HG03175 (cell line): ENCODE data around the gene NOTCH1.
"Not testable (repeated sequence)": the region's sequence is repeated elsewhere in the genome, so short reads cannot be mapped to it uniquely, and the experiment has no call there.

Experiments used
- ATAC-seq: cut with Tn5 transposase; IDR thresholded peaks from one replicate; pipeline ENCODE4 v1.9.1; 2021; ENCODE audit warnings: mild to moderate bottlenecking, moderate library complexity; ENCODE audit not compliant: unreplicated experiment

NOTCH1 gene

DNA sequence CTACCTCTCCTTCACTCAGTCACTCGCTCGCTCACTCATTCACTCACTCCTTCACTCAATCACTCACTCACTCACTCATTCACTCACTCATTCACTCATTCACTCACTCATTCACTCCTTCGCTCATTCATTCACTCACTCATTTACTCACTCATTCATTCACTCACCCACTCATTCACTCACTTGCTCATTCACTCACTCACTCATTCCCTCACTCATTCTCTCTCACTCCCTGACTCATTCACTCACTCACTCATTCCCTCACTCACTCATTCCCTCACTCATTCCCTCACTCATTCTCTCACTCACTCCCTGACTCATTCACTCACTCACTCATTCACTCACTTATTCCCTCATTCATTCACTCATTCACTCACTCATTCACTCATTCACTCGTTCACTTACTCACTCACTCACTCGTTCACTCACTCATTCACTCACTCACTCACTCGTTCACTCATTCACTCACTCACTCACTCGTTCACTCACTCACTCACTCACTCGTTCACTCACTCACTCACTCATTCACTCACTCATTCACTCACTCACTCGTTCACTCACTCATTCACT lies 33.9 kb upstream of the NOTCH1 start:
- ATAC-seq = not testable (repeated sequence)

GRCh38 chr9:136578915-136579649 lies 33.2 kb upstream of the NOTCH1 start:
- no peak for ATAC-seq

DNA sequence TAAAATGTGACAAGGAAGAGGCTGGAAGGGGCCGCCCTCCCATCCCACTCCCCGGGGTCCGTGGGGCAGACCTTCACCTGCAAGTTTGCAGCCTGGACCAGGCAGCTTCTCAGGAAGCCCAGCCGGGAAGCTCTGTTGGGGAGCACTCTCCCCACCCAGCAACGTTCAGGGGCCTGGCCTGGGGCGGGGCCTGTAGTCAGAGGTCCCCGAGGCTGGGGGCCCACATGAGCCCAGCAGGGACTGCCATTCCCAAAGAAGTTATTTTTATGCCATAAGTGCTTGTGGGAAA lies 32.7 kb upstream of the NOTCH1 start:
- ATAC-seq = no peak

GRCh38 chr9:136577941-136578625 lies 32.2 kb upstream of the NOTCH1 start:
- ATAC-seq = no peak

- no peak for ATAC-seq
Measured at GRCh38 chr9:136576269-136576626, 30.4 kb upstream of the NOTCH1 start.

GRCh38 chr9:136575626-136576268 lies 29.9 kb upstream of the NOTCH1 start:
- no peak for ATAC-seq

DNA sequence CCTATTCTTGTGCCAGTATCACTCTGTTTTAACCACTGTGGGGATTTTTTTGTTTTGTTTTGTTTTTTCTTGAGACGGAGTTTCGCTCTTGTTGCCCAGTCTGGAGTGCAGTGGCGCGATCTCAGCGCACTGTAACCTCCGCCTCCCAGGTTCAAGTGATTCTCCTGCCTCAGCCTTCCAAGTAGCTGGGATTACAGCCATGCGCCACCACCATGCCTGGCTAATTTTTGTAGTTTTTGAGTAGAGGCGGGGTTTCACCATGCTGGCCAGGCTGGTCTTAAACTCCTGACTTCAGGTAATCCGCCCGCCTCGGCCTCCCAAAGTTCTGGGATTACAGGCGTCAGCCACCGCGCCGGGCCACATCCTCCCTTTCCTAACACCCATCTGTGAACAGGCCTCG lies 28.8 kb upstream of the NOTCH1 start:
- not testable (repeated sequence) for ATAC-seq

GRCh38 chr9:136572828-136573625 lies 27.2 kb upstream of the NOTCH1 start:
- ATAC-seq = no peak

DNA sequence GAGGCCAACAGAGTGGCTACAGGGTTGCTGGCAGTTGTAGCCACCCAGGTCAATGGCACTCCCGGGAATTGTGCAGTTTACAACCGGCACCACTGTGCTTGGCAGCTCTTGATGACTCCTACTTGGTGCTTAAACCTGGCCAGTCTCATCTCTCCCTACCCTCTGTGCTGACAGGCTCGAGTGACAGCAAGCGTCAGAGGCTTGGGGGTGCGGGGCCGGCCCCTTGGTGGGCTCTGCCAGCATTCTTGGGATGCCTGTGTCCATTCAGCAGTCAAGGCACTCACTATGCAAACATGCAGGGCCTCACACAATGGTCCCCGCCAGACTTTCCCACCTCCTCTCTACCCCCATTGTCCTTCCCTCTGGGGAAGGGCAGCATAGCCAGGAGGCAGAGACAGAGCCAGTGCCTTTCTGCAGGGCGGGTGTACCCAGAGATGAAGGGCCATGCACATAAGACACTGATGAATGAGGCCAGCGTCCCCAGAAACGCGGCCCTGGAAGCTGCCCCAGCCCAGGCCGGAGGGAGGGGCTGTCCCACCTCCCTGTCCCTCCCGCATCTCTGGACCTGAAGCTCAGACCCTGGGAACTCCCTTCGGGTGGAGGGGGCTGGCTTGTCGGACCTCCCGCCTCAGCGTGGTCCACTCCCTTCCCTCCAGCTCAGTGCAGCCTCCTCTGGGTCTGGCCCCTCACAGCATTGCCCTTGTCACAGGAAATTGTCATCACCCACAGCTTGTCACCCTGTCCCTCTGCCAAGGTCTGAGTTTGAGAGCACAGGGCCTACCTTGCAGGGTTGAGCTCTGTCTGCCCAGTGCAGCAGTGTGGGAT lies 26.4 kb upstream of the NOTCH1 start:
- ATAC-seq = no peak

DNA sequence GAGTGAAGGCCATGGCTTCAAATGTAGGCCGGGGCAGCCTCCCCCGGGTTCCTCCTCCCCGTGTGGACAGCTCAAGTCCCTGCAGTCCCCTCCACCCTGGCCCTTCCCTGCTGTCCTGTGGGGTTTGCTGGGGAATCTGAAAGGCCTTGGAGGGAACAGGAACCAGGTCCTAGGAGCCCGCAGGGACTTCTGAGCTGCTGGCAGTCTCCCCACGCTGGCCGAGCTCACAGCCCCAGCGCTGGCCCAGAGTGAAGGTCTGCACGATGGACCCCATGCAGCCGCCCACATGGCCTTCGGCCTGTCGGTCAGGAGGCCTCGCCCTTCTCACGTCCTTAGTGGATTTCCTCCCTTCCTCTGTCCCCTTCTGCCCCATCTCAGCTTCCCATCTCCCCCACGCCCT lies 25.7 kb upstream of the NOTCH1 start:
- no peak for ATAC-seq

DNA sequence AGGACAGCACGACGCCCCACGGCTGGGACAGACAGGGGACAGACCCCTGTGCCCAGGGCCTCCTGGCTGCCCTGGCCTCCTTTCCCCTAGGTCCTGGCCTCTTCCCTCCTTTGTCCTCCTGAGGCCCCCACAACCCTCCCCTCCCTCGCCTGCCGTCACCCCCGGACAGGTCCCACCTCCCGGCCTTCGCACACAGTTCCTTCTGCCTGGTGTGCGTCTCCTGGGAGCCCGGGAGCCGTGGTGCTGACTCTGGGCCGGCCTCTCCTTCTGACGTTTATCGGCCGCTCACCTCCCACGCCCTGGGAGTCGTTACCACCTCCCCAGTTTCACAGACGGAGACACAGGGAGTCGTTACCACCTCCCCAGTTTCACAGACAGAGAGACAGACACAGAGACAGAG lies 25.1 kb upstream of the NOTCH1 start:
- ATAC-seq = no peak

DNA sequence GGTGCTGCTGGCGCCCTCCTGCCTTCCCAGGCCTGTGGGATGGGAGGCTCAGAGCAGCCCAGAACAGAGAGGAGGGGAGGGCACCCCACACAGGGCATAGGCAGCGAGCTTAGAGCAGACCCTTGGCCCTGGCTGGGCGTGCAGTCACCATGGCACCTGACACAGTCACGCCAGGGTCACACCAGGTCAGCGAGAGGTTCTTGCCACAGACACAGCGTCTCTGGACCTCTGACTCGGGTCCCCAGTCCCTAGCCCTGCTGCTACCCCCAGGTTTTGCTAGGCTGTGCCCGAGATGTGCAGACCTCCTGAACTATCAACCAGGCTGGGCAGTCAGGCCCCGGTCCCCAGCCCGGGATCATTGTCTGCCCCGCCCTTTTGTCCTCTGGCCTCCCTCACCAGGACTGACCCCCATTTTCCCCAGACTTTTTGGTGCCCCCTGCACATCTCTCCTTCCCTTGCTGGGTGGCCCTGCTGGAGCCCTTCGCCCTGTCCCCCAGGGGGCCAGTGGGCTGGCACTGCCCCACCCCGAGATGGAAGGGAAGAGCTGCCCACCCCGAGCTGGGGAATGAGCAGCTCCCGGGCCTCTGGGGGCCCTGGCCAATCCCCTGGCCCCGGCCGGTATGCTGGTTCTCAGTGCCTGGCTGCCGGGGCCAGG lies 24.5 kb upstream of the NOTCH1 start:
- ATAC-seq = no peak

GRCh38 chr9:136569526-136570148 lies 23.8 kb upstream of the NOTCH1 start:
- no peak for ATAC-seq

- no peak for ATAC-seq
Measured at GRCh38 chr9:136568288-136569081, 22.6 kb upstream of the NOTCH1 start.

DNA sequence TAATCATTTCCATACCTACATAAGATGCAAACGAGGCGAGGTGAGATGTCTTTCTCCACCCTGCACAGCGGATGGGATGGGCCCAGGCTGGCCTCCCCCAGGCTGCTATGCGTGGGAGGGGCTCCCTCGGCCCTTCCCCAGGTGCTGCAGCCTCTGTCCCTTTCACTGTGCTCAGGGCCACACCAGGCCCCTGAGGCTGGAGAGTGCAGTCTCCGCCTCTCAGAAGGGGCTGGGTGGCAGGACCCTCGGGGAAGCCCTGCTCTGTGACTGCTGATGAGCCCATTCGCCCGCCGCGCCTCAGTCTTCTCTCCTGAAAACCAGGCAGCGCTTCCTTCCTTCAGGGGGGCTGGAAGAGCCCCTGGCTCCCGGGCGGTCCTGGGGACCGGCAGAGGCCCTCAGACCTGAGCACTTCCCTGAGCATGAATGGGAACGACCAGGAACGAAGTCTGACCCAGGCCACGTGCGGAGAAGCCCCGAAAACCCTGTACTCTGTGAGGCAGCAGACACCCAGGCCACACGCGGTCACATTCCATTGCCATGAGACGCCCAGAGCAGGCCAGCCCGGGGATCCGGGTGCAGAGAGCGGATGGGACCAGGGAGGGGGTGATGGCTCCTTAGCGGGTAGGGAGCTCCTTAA lies 21.9 kb upstream of the NOTCH1 start:
- no peak for ATAC-seq

GRCh38 chr9:136566901-136567300 lies 21.1 kb upstream of the NOTCH1 start:
- no peak for ATAC-seq

DNA sequence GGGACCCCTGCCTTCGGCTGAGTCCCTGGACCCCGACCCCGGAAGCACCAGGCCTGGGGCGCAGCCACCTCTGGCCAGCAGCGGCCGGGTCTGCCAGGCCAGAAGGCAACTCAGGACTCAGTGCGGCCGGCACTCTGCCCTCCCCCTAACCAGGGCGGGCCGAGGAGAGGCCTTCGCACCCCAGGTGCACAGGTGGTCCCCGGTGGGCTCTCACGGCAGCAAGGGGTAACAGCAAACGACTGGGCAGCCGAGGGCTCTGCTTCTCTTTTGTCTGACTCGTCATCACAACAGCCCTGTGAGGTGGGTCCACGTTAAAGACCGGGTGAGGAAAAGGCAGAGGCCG lies 20.7 kb upstream of the NOTCH1 start:
- ATAC-seq = no peak
